SJCRH30 (cell line): ENCODE data around the gene SLC4A3. TPM values are rescaled to one million over a fixed set of nuclear protein-coding genes. Genes with fewer than 3 reads are reported as not detected.

Experiments
- DNase-seq, 2 experiments: peaks; one replicate each; pipeline ENCODE4 v3.0.0-alpha.2; 2015 to 2020
- H3K27ac ChIP-seq: fragments of 250-450 bp; sonication (Bioruptor Pico); 2 replicates; pipeline ENCODE4 v1.5.1; 2020; ENCODE audit warnings: mild to moderate bottlenecking, moderate library complexity
- H3K27me3 ChIP-seq: fragments of 250-450 bp; sonication (Bioruptor Pico); 2 replicates; pipeline ENCODE4 v1.5.1; 2020; ENCODE audit warnings: mild to moderate bottlenecking, moderate library complexity
- H3K36me3 ChIP-seq: fragments of 250-450 bp; sonication (Bioruptor Pico); 2 replicates; pipeline ENCODE4 v1.5.1; 2020; ENCODE audit warnings: mild to moderate bottlenecking, moderate library complexity
- H3K4me1 ChIP-seq: fragments of 250-450 bp; sonication (Bioruptor Pico); 2 replicates; pipeline ENCODE4 v1.5.1; 2020; ENCODE audit warnings: mild to moderate bottlenecking, moderate library complexity
- H3K4me3 ChIP-seq: fragments of 250-450 bp; sonication (Bioruptor Pico); 2 replicates; pipeline ENCODE4 v1.5.1; 2020; ENCODE audit warnings: mild to moderate bottlenecking, moderate library complexity
- H3K9me3 ChIP-seq: fragments of 250-450 bp; sonication (Bioruptor Pico); replicated peaks from 2 replicates; pipeline ENCODE4 v1.5.1; 2020; ENCODE audit warnings: mild to moderate bottlenecking, moderate library complexity
- total RNA-seq: library from RNA; depleted of rRNA; stranded (reverse); fragments of >200 nt; shearing (Covaris generic); gene quantifications from 2 replicates; pipeline ENCODE4 v1.2.3, GENCODE V29; 2014

SLC4A3 gene
- total RNA-seq, 1 experiment from 2014 or later, result 1.3 TPM

GRCh38 chr2:219605607-219605954 lies 21.8 kb upstream of the SLC4A3 start:
- H3K4me3 ChIP-seq, result no peak overlapping the region
- no peaks in the 10 kb centered on the region for H3K4me1 ChIP-seq
- DNase-seq, result no peak
- no peaks in the 10 kb centered on the region for H3K27me3 ChIP-seq
- no peak overlapping the region for H3K27ac ChIP-seq
- no peaks in the 10 kb centered on the region for H3K9me3 ChIP-seq
- H3K36me3 ChIP-seq, result no peaks in the 10 kb centered on the region; the same call in 1 of the 2 replicates

GRCh38 chr2:219607931-219608330 lies 19.5 kb upstream of the SLC4A3 start:
- Histone ChIP-seq H3K36me3 (no peaks in the 10 kb centered on the region; the same call in 1 of the 2 replicates), H3K4me1 (no peaks in the 10 kb centered on the region)

DNA sequence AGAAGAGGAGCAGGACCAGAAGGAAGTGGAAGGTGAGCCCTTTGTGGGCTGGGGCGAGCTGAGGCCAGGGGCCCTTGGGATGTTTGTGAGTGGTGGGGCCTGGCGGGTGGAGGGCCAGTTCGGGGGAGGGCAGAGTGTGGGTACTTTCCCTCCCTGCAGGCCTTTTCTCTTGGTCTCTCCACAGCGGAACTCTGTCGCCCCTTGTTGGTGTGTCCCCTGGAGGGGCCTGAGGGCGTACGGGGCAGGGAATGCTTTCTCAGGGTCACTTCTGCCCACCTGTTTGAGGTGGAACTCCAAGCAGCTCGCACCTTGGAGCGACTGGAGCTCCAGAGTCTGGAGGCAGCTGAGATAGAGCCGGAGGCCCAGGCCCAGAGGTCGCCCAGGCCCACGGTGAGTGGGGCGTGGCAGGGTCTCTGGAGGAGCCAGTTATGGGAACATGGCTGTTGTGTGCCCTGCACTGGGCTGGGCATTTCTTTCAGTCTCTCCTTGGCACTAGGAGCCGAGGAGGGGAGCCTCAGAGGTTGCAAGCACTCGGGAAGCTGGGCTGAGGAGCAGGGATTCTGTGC lies 18.9 kb upstream of the SLC4A3 start:
- DNase-seq, result no peak

More at GRCh38 chr2:219607931-219608330, 19.5 kb upstream of the SLC4A3 start:
- no peak overlapping the region for H3K4me3 ChIP-seq
- no peaks in the 10 kb centered on the region for H3K27me3 ChIP-seq
- no peaks in the 10 kb centered on the region for H3K9me3 ChIP-seq
- no peak for DNase-seq
- H3K27ac ChIP-seq, result no peak overlapping the region

DNA sequence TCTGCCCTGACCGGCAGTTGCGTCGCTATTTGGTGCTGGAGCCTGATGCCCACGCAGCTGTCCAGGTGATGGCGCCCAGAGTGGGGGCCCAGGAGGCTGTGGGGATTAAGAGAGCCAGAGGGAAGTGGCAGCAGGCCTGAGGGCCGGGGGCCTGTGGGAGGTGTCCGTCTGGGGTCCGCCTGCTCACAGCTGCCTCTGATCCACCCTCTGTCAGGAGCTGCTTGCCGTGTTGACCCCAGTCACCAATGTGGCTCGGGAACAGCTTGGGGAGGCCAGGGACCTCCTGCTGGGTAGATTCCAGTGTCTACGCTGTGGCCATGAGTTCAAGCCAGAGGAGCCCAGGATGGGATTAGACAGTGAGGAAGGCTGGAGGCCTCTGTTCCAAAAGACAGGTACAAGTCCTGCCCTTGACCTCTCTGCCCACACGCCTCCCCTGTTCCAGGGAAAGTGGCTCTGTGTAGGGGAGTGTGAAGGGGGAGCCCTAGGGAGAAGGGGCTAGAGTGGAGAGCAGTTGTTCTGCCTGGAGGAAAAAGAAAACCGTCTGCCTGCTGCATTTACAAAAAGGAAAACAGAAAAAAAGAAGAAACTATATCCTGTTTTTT lies 18.2 kb upstream of the SLC4A3 start:
- no peaks in the 10 kb centered on the region for H3K4me1 ChIP-seq

More for the DNA sequence above, 18.9 kb upstream of the SLC4A3 start:
- H3K9me3 ChIP-seq, result no peaks in the 10 kb centered on the region
- H3K4me3 ChIP-seq, result no peak overlapping the region
- H3K27me3 ChIP-seq, result no peaks in the 10 kb centered on the region
- H3K36me3 ChIP-seq, result no peaks in the 10 kb centered on the region; the same call in 1 of the 2 replicates
- no peaks in the 10 kb centered on the region for H3K4me1 ChIP-seq
- no peak overlapping the region for H3K27ac ChIP-seq

GRCh38 chr2:219611306-219611705 lies 16.1 kb upstream of the SLC4A3 start:
- Histone ChIP-seq H3K27me3 (no peaks in the 10 kb centered on the region), H3K4me3 (no peak overlapping the region), H3K36me3 (no peaks in the 10 kb centered on the region; the same call in 1 of the 2 replicates), H3K9me3 (no peaks in the 10 kb centered on the region), H3K27ac (no peak overlapping the region), H3K4me1 (no peaks in the 10 kb centered on the region)
- DNase-seq, result no peak

More for the DNA sequence above, 18.2 kb upstream of the SLC4A3 start:
- no peak for DNase-seq
- Histone ChIP-seq H3K9me3 (no peaks in the 10 kb centered on the region), H3K27ac (no peak overlapping the region), H3K36me3 (no peaks in the 10 kb centered on the region; the same call in 1 of the 2 replicates), H3K4me3 (no peak overlapping the region), H3K27me3 (no peaks in the 10 kb centered on the region)

DNA sequence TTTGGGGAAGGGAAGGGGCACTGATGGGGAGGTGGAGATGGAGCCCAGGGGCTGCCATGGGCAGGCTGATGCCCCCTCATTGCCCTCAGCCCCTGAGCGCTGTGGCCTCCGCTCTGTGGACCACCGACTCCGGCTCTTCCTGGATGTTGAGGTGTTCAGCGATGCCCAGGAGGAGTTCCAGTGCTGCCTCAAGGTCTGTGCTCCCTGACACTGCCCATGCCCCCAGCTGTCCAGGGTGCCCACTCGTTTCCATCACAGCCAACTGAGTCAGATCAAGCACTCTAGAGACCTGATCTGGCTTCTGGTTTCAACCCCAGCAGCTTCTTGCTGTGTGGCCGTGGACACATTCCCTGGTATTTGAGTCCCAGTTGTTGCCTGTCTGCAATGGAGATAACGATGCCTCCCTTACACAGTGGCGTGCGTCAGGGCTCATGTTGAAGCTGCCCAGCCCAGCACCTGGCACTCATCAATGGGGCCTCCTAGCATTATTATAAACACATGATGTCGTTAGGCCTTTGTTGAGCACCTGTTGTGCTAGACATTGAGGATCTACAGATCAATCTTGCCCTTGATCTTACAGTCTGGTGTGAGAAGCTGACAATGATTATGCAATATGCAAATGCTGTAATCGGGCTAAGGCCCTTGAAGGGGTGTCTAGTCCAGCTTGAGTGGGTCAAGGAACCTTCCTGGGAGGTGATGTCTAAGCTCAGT lies 15.4 kb upstream of the SLC4A3 start:
- Histone ChIP-seq H3K4me1 (no peaks in the 10 kb centered on the region), H3K27ac (no peak overlapping the region), H3K9me3 (no peaks in the 10 kb centered on the region), H3K4me3 (no peak overlapping the region), H3K36me3 (no peaks in the 10 kb centered on the region; the same call in 1 of the 2 replicates), H3K27me3 (no peaks in the 10 kb centered on the region)
- no peak for DNase-seq

DNA sequence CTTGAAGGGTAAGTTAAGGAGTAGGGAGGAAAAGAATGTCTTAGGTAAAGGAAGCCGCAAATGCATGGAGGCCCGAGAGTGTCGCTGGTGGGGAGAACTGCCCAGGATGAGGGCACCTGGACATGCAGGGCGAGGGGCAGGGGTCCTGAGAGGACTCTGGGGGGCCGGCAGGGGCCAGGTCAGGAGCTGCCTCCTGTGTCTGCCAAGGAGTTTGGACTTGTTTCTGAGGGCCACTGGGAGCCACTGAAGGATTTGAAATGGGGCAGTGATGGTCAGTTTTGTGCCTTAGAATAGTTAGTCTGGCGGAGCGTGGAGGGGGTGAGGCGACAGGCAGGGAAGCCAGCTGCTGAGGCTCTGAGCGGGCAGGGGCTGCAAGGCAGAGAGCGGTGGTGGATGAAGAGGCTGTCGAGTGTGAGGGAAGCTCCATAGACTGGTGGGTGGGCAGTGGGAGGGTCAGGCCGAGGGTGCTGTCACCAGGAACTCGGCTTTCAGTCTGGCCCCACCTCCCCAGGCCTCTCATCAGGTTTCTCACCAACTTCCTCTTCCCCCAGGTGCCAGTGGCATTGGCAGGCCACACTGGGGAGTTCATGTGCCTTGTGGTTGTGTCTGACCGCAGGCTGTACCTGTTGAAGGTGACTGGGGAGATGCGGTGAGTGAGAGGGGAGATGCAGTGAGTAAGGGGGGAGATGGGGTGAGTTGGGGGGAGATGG lies 14.7 kb upstream of the SLC4A3 start:
- H3K27me3 ChIP-seq, result no peaks in the 10 kb centered on the region
- no peaks in the 10 kb centered on the region for H3K36me3 ChIP-seq
- H3K4me3 ChIP-seq, result no peak overlapping the region
- H3K27ac ChIP-seq, result no peak overlapping the region
- DNase-seq, result no peak
- no peaks in the 10 kb centered on the region for H3K4me1 ChIP-seq
- no peaks in the 10 kb centered on the region for H3K9me3 ChIP-seq

GRCh38 chr2:219613461-219614070 lies 13.9 kb upstream of the SLC4A3 start:
- Histone ChIP-seq H3K27ac (no peak overlapping the region), H3K36me3 (no peaks in the 10 kb centered on the region), H3K27me3 (no peaks in the 10 kb centered on the region), H3K4me3 (no peak overlapping the region), H3K4me1 (no peaks in the 10 kb centered on the region), H3K9me3 (no peaks in the 10 kb centered on the region)
- DNase-seq, result no peak

- H3K4me3 ChIP-seq, result no peak overlapping the region
- H3K36me3 ChIP-seq, result no peaks in the 10 kb centered on the region
Measured at GRCh38 chr2:219614076-219614860, 13.2 kb upstream of the SLC4A3 start.

DNA sequence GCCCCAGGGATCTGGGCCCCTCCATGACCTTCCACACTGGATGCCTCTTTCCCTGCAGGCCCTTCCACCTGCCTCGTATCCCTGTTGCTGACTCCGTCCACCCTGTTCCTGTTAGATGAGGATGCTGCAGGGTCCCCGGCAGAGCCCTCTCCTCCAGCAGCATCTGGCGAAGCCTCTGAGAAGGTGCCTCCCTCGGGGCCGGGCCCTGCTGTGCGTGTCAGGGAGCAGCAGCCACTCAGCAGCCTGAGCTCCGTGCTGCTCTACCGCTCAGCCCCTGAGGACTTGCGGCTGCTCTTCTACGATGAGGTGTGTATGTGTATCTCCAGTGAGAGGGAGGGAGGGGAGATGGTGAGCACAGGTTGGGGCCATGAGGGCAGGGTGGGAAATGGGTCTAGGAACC lies 12.4 kb upstream of the SLC4A3 start:
- no peak for DNase-seq
- Histone ChIP-seq H3K4me1 (no peaks in the 10 kb centered on the region), H3K27me3 (no peaks in the 10 kb centered on the region), H3K9me3 (no peaks in the 10 kb centered on the region), H3K36me3 (no peaks in the 10 kb centered on the region), H3K27ac (no peak overlapping the region), H3K4me3 (no peak overlapping the region)

More at GRCh38 chr2:219614076-219614860, 13.2 kb upstream of the SLC4A3 start:
- Histone ChIP-seq H3K9me3 (no peaks in the 10 kb centered on the region), H3K4me1 (no peaks in the 10 kb centered on the region), H3K27ac (no peak overlapping the region), H3K27me3 (no peaks in the 10 kb centered on the region)
- no peak for DNase-seq

GRCh38 chr2:219615894-219616293 lies 11.5 kb upstream of the SLC4A3 start:
- DNase-seq, result no peak
- Histone ChIP-seq H3K36me3 (no peaks in the 10 kb centered on the region), H3K9me3 (no peaks in the 10 kb centered on the region), H3K27ac (no peak overlapping the region), H3K27me3 (no peaks in the 10 kb centered on the region), H3K4me3 (no peak overlapping the region), H3K4me1 (no peaks in the 10 kb centered on the region)

GRCh38 chr2:219616550-219616949 lies 10.9 kb upstream of the SLC4A3 start:
- Histone ChIP-seq H3K4me3 (no peak overlapping the region), H3K36me3 (no peaks in the 10 kb centered on the region), H3K27ac (no peak overlapping the region), H3K4me1 (no peaks in the 10 kb centered on the region), H3K9me3 (no peaks in the 10 kb centered on the region), H3K27me3 (no peaks in the 10 kb centered on the region)
- DNase-seq, result no peak

GRCh38 chr2:219618733-219619122 lies 8.7 kb upstream of the SLC4A3 start:
- H3K27ac ChIP-seq, result no peak overlapping the region
- DNase-seq, result no peak
- peaks cover 4% of the 10 kb centered on the region; the same call in 1 of the 2 replicates for H3K27me3 ChIP-seq
- H3K4me3 ChIP-seq, result no peak overlapping the region
- H3K4me1 ChIP-seq, result no peaks in the 10 kb centered on the region
- H3K9me3 ChIP-seq, result no peaks in the 10 kb centered on the region
- no peaks in the 10 kb centered on the region for H3K36me3 ChIP-seq

- no peak for DNase-seq
- H3K4me3 ChIP-seq, result no peak overlapping the region
Measured at GRCh38 chr2:219619235-219619634, 8.2 kb upstream of the SLC4A3 start.

More at GRCh38 chr2:219619235-219619634, 8.2 kb upstream of the SLC4A3 start:
- Histone ChIP-seq H3K27me3 (peaks cover 4% of the 10 kb centered on the region; the same call in 1 of the 2 replicates), H3K27ac (no peak overlapping the region), H3K36me3 (no peaks in the 10 kb centered on the region), H3K9me3 (no peaks in the 10 kb centered on the region), H3K4me1 (no peaks in the 10 kb centered on the region)
